Measurements from ENCODE around the gene GAS2L1.

GAS2L1 gene

DNA sequence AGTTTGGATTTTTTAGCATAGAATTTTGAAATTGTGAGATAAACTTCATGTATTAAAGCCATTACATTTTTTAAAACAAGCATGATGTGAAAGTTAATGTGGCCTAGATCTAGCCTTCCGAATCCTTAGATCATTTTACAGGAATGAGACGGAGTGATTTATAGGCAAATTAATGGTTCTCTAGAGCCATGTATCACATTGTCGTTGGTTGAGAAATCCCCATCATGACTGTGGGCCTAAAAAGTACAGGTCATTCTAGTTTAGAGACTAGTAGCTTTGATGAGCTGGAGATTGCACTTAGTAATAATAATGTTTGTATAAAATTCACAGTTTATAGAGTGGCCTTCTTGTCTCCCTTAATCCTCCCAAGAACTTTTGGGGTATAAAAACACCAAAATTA is 31.3 kb upstream of the GAS2L1 start:
- DNase-seq (ENCODE audit: low read depth in 2 of 3, low spot score in 2 of 3) = no peak

DNA sequence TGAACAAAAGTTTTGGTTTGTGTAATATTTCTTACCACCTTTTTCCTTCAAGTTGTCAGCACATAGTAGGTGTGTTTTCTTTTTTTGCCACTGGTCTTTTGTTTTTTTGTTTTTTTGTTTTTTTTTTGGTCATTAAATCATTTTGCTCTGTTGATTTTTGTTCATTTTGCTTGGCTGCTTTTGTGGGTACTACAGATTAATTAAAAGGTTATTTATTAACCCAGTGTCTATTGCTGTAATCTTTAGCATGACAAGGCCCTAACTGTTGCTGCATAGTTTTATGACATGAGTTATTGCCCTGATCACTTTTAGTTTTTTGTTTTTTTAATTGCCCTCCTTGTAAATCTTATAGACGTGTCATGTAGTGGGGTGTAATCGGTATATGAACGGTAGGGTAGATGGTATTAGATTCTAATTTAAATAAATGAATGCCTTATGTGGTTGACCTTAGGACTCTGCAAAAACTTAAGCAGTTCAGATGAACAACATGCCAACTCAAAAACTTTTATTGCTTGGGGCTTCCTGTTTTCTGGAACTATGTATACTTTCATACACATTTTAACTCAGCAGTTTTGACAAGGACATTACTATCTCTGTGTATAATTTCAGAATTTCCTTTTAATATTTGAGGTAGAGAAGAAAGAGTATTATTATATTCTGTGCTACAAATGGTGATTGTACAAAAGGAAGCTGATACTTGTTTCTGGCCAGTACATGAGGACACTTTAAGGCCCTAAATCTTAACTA is 30.5 kb upstream of the GAS2L1 start:
- DNase-seq (ENCODE audit: low read depth in 2 of 3, low spot score in 2 of 3) = no peak

DNA sequence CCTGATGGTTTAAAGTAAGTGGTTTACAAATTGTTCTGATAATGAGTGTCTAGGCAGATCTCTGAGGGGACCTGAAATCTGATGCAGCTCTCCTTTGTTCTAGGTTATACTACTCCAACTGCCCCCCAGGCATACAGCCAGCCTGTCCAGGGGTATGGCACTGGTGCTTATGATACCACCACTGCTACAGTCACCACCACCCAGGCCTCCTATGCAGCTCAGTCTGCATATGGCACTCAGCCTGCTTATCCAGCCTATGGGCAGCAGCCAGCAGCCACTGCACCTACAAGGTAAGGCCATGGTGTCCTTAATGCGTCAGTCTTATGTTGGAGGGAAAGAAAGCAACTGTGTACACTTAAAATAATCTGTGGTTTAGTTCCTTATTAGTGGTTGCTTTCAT is 28.5 kb upstream of the GAS2L1 start:
- no peak for DNase-seq (ENCODE audit: low read depth in 2 of 3, low spot score in 2 of 3)

DNA sequence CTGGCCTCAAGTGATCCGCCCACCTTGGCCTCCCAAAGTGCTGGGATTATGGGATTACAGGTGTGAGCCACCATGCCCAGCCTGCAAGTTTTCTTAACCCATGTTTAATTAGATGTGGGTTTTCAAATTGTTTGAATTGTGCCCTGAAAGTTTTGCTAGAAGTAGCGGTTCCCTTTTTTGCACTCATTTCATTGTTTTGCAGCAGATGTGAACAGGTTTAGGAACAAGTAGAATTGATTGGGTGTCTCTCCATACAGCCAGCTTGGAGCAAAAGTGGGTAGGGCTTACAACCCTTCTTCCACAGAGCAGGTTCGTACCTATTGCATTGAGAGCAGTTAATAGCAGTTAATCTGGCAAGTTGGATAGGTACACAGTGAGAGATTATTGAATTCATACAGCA is 22.3 kb upstream of the GAS2L1 start:
- DNase-seq (ENCODE audit: low read depth in 2 of 3, low spot score in 2 of 3) = no peak

DNA sequence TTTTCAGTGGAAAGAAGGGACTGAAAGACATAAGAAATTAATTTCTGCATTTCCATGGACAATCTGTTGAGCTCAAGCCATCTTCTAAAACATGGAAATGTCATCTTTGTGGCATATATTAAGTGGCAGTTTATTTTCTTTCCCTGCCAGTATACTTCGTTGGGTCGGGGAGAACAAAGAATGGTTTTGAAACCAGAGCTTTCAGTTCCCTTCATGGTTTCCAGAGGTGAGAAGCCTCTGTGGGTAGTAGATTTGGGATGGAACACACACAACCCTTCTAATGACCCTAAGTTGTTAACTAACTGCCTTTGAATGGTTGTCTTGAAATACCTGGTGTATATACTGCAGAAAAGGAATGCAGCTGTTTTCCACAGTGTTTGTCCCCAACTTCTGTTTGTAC is 17.6 kb upstream of the GAS2L1 start:
- no peak for DNase-seq (ENCODE audit: low read depth in 2 of 3, low spot score in 2 of 3)

DNA sequence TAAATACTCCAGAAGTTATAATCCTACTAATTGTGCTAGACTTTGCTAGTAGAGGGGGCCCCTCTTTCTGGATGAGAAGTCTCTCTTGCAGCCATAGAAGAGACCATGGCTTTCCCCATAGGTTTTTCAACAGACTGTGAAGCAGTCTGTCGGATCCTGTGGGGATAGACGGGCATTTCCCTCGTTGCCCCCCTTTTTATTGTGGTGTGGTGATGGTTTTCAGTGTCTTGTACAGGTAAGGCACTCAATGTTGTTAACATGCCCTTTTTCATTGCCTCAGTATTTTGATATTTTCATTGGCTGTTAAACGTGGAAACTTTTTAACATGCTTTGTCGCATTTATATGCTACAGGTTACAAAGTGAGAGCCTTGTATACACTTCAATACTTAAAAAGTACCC is 16.4 kb upstream of the GAS2L1 start:
- DNase-seq (ENCODE audit: low read depth in 2 of 3, low spot score in 2 of 3) = no peak

DNA sequence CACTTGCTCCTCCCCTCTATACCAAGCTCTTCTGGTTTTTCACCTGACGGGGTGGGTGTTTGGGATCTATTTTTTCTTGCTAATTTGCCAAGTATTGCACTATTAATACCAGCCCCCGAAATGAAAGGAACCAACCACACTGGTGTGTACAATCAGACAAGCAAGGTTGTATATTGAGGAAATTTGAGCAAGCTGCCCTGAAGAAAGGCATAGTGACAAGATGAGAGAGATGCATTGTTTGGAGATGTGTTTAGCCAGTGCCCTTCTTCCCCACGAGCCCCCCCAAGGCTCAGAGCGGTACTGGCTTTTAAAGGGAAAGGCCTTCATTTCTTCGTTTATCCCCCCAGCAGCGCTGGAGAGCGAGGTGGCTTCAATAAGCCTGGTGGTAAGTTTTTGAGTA is 15.2 kb upstream of the GAS2L1 start:
- DNase-seq (ENCODE audit: low read depth in 2 of 3, low spot score in 2 of 3) = no peak

DNA sequence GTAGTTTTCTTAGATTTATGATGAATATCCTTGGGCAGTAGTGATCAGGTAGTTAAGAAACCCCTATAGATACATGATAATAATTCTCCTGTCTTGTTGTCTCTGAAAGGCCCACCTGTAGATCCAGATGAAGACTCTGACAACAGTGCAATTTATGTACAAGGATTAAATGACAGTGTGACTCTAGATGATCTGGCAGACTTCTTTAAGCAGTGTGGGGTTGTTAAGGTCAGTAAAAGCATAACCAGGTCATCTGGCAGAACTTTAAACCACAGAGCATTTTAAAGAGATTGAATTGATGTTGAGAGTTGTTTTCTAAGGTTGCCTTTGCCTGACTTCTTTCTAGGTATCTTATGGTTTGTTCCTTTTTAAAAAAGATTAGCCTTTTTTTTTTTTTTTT is 14.1 kb upstream of the GAS2L1 start:
- no peak for DNase-seq (ENCODE audit: low read depth in 2 of 3, low spot score in 2 of 3)

DNA sequence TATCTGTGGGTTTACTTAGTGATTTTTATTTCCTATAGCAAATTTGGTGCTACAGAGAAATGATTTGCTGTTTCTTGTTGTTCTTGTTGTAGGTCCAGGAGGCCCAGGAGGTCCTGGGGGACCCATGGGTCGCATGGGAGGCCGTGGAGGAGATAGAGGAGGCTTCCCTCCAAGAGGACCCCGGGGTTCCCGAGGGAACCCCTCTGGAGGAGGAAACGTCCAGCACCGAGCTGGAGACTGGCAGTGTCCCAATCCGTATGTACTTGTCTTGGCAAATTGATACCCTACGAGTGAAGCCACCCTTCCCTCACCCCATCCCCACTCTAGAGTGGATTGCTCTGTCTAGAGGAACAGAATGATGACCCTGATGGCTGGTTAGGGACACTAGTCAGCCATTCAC is 7.8 kb upstream of the GAS2L1 start:
- DNase-seq (ENCODE audit: low read depth in 2 of 3, low spot score in 2 of 3) = no peak

DNA sequence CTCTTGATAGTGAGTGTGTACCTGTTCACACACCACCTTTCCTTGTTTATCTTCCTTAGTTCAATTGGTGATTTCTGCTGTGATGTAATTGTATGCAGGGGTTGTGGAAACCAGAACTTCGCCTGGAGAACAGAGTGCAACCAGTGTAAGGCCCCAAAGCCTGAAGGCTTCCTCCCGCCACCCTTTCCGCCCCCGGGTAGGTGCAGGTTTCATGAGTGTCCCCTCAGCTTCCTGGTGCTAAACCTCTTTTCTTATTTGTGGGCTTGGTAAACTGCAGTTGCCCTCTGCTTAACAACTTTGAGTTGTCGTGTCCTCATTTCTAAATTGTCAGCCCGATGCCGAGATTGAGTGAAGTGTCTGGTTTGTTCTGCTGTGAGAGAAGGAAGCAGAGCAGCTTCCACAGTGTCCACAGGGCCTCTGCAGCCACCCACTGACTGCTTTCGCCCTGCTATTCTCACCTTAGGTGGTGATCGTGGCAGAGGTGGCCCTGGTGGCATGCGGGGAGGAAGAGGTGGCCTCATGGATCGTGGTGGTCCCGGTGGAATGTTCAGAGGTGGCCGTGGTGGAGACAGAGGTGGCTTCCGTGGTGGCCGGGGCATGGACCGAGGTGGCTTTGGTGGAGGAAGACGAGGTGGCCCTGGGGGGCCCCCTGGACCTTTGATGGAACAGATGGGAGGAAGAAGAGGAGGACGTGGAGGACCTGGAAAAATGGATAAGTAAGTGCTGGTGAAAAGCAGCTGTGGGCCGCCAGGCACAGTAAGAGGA is 7.1 kb upstream of the GAS2L1 start:
- no peak for DNase-seq (ENCODE audit: low read depth in 2 of 3, low spot score in 2 of 3)

DNA sequence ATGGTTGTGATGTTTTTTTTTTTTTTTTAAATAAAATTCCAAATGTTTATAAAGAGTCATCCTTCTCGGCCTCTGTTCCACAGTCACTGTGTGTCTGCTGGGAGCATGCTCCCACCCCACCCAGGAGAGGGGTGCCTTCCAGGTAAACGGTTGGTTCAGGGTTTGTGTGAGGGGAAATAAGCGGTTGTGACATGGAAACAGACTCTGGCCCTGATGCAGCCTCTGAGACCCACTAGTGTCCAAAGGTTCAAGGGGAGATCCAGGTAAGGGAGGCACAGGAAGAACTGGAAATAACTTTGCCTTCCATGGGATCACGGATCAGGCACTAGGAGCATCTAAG is 6.0 kb upstream of the GAS2L1 start:
- no peak for DNase-seq (ENCODE audit: low read depth in 2 of 3, low spot score in 2 of 3)

DNA sequence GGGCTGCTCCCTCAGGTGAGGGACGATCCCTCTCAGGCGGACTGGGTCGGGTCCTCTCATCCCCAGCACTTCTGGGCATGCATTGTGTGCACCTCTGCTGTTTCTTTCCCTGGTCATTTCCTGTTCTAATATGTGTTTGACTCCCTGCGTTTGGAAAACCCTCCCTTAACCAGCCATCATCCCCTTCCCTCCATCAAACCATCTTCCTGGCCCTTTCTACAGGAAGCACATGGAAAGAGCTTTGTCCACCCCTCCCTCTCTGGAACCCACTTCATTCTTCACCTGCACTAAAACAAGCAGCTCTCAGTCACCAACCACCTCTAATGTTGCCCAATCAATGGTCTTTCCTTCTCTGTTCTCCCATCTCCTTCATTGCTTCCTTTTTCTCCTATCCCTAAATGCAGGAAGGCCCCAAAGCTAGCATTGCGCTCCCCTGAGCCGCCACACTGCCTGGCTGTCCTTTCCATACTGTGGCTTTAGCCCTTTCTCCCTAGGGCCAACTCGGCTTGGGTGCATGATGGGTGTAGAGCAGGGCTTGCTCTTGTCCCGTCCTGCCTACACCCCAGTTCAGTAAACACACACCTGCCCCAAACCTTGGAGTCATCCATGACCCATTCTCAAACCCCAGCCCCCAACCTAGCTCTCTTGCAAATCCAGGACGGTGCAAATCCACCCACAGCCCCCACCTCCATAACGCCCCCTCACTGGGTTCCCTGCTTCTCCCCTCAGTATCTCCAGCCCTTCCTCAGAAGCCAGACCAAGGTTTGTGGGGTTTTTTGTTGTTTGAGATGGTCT is 5.4 kb upstream of the GAS2L1 start:
- DNase-seq (ENCODE audit: low read depth in 2 of 3, low spot score in 2 of 3) = no peak

DNA sequence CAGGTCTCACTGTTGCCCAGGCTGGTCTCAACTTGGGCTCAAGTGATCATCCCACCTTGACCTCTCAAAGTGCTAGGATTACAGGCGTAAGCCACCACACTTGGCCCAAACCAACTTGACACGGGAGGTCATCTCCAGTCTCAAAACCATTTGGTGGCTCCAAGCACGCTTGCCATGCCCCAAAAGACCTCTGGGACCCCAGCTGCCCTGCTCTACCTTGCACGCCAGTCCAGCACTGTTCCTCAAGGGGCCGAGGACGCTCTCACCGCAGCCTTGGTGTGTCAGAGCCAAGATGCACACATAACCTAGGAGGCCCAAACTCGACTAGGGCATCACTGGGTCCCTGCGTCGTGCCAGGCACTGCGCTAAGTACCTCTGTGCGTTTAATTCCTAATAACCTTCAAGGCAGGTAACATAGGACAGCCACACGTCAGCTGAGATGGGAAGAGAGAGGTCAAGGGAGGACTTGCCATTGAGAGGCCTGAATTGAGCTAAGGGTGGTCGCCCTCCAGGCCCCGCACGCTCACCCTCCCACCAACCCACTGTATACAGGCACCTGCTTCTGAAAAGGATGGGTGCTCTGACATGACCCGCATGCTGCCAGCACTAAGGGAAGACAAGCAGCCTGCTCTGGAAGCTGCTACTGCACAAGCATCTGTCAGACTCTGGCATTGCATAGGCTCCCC is 4.6 kb upstream of the GAS2L1 start:
- no peak for DNase-seq (ENCODE audit: low read depth in 2 of 3, low spot score in 2 of 3)

DNA sequence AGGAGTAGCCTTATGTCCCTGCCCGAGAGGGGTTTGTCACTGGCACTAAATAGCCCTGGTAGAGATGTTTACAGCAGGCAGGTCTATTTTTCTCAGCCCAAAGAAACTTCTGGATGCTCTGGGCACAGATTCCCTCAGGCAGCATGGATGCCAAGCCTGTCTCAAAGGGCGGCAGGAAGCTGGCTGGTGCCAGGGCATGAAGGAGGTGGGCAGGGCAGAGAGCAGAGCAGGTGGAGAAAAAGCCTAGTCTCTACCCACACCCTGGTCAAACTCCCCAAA is 4.1 kb upstream of the GAS2L1 start:
- DNase-seq (ENCODE audit: low read depth in 2 of 3, low spot score in 2 of 3) = no peak

DNA sequence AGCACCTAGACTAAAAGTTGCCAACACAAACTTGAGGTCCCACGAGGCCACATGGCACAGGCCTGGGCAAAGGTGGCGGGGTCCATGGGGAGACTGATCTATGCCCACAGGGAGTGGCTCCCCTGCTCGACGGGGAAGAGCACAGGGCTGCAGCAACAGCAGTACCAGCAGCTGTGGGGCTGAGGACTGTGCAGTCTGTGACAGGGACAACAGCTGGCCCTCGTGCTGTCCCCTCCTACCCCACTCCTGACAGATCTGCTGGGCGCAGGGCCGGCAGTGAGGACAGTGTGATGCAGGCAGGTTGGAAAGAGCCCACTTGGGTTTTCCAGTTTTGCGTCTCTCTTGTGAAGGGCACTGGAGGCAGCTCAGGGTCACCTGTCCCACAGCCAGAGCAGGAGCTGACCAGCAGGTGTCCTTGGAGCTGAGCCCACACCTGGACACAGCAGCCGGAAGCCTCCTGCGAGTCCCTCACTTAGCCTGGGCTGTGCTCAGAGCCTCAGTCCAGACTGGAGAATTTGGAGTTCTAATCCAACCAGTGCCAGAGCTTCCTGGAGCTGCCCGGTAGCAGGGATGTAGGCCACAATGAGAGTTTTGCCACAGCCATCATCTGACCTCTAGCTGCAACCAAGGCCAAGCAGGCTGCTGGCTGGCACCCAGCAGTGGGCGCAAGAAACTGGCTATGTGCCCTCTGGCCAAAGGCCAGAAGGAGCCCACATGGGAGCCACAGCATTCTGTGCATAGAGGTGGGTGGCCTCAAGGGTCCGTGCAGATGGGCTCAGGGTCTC is 3.6 kb upstream of the GAS2L1 start:
- DNase-seq (ENCODE audit: low read depth in 2 of 3, low spot score in 2 of 3) = no peak

DNA sequence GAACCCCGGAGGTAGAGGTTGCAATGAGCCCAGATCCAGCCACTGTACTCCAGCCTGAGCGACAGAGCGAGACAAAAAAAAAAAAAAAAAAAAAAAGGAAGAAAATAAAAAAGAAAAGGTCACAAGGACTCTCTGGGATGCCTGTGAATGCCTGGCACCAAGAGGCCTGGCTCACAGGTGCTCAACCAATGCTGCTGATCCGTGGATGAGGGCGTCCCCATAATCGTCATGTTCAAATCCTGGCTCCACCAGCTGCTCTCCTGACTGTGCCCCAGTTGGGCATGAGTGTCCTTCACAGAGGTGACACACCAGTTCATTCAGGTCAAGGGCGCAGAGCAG is 645 bp upstream of the GAS2L1 start:
- no peak for DNase-seq (ENCODE audit: low read depth in 2 of 3, low spot score in 2 of 3)

DNA sequence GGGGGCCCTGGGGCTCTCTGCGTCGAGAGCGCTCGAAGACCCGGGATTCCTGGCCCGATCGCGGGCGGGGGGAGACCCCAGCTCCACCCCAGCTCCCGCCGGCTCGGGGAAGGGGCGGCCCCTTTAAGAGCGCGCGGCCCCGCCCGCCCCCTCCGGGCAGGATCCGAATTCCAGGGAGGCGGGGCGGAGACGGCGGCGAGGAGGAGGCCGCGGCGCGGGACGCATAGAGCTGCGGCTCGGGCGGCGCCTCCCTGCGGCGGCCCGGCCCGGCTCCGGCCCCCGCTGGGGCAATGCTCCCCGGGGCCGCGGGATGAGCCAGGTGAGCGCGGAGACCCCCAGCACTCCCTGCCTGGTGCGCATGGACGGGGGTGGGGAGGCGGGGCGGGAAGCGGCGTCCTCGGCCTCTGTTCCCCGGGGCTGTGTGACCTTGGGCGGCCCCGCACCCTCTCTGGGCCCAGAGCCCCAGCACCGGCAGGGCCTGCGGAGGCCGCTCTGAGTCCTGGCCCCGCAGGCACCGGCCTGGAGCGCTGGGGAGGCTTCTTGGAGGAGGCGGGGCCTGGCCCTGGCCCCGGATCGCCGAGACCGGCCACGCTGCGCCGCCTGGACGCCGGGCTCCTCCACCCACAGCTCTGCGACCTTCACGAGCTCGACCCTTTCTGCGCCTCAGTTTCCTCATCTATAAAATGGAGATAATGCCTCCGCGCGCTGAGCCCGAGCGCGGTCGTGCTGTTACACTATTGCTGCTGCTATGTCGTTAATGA is 565 bp downstream of the GAS2L1 start:
- DNase-seq (ENCODE audit: low read depth in 2 of 3, low spot score in 2 of 3) = no peak

DNA sequence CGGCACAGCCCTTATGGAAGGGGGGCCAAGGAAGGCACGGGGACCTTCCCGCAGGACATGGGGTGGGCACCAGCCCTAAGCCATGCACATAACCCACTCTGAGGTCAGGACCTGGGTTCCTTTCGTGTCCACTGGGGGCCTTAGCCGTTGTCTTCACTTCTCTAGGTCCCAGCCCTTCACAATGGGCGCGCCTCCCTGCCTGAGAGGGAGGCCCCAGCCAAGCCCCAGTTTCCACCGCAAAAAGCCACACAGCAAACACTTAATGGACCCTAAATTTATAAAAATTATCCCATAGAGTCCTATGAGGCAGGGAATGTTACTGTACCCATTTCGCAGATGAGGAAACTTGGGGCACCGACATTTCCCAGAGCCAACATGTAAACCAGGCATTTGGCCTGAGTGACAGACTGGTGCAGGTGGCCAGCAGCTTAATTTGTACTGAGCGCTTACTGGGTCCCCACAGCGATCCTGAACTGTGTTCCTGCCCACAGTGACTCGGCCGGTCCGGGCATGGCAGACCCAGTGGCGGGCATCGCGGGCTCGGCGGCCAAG is 1.2 kb downstream of the GAS2L1 start:
- no peak for DNase-seq (ENCODE audit: low read depth in 2 of 3, low spot score in 2 of 3)

DNA sequence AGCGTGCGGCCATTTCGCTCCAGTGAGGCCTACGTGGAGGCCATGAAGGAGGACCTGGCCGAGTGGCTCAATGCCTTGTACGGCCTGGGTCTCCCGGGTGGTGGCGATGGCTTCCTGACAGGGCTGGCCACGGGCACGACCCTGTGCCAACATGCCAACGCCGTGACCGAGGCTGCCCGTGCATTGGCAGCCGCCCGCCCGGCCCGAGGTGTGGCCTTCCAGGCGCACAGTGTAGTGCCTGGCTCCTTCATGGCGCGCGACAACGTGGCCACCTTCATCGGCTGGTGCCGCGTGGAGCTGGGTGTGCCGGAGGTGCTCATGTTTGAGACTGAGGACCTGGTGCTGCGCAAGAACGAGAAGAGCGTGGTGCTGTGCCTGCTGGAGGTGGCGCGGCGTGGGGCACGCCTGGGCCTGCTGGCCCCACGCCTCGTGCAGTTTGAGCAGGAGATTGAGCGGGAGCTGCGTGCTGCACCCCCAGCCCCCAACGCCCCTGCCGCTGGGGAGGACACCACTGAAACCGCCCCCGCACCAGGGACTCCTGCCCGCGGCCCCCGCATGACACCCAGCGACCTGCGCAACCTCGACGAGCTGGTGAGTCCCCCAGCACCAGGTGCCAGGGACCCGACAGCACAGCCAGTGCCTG is 1.8 kb downstream of the GAS2L1 start:
- no peak for DNase-seq (ENCODE audit: low read depth in 2 of 3, low spot score in 2 of 3)

DNA sequence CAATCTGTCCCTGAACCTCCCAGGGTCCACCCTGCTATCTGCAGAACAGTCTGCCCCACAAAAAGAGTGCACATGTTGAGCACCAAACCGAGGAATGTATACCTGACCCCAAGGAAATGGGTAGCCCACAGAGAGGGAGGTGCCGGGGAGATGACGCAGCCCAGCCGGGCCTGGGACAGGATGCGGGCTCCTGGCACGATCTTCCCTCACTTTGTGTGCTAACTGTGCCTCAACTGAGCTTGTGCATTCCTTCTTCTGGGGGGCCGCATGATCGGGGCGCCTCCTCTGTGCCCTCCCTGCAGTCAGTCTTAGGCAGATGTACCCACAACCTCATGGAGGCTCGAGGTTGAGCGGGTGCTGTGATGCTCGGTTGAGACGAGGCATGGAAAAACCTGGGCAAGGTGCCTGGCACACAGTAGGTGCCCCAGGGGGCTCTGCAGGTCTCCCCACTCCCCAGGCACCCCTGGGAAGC is 2.4 kb downstream of the GAS2L1 start:
- no peak for DNase-seq (ENCODE audit: low read depth in 2 of 3, low spot score in 2 of 3)

Data from activated CD8-positive, alpha-beta memory T cell treated with anti-CD3 and anti-CD28 coated beads for 48 hours (primary cell).